ENCODE measurements around the gene GLIPR1L2. TPM values are rescaled to one million over a fixed set of nuclear protein-coding genes. Genes with fewer than 3 reads are reported as not detected.
"Not testable (repeated sequence)": the region's sequence is repeated elsewhere in the genome, so short reads cannot be mapped to it uniquely, and the experiment has no call there.

Gene GLIPR1L2
- polyA plus RNA-seq, 10 donors: 0.23 to 2.0 (median 1.1) TPM

DNA sequence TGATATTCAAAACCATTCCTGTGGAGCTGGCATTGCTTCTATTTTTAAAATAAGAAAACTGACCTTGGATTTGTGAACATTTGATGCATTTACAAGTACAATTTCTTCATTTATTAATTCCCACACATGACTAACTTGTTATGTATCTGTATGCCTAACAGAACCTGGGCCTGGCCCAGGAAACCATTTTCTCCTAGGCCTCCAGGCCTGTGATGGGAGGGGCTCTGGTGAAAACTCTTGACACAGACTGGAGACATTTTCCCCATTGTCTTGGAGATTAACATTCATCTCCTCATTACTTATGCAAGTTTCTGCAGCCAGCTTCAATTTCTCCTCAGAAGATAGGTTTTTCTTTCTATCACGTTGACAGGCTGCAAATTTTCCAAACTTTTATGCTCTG is 42.0 kb downstream of the GLIPR1L2 start:
- DNase-seq: no peak

DNA sequence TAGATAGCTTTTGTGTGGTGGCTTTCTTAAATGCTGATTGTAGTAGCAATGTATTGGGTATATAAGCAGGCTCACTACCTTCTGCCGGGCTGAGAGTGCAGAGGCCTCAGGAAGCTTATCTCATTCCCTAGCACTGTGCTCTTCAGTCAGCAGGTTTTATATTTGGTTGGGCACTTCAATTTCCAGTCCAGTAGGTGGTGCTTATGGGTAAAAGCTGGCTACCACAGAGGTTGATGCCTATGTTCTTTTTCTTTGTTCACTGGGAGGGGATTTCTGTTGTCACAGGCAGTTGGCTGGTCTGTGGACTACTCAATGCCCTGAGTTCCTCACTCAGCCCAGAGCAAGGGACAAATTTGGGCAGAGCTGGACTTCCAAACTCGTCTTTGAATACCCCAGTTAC is 46.7 kb downstream of the GLIPR1L2 start:
- DNase-seq: peak in 1 of 3 donors; percentile 5

DNA sequence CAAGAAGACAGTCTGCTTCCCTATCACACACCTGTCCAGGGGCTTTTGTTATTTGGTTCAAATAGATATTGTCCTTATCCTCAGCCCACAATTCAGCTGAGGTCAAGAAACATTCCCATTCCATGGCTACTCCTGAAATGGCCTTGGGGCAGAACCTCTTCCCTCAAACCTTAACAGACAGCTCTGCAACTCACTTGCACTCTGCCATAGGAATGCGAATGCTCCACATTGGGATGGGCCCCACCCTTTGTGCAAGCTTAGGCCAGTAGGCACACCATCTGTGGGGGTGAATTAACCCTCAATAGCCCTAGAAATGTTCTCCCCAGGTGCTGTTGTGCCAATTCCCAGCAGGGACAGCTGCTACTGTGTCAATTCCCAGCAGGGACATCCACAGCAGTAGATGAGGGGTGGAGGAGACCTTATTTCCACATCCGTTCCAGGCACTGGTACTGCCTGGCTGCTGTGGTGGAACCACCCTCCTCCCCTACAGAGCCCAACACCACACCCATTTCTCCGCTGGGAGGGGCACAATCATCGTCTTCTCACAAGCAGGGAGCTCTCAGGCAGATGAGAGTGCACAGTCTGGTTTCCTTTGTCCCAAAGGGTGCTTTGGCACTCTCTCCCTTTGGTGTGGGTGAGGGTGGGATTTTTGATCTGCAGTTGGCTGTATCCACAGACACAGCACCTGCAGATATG is 47.3 kb downstream of the GLIPR1L2 start:
- DNase-seq: no peak

DNA sequence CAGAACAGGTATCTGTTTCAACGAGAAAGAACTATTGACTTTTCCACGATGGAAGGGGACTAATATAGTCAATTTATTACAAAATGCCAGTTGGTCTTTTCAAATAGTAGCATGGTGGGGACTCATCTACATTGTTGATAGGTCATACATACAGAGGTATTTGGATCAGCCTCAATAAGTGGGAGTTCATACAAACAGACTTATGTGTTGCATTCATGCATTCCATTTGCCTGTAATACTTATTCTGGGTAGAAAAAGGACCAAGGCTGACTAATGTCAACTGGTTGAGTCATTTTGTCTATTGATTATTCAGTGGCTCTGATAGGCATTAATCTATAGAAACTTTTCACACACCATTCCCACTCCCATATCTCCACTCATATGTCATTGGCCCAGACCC is 48.2 kb downstream of the GLIPR1L2 start:
- DNase-seq: no peak

DNA sequence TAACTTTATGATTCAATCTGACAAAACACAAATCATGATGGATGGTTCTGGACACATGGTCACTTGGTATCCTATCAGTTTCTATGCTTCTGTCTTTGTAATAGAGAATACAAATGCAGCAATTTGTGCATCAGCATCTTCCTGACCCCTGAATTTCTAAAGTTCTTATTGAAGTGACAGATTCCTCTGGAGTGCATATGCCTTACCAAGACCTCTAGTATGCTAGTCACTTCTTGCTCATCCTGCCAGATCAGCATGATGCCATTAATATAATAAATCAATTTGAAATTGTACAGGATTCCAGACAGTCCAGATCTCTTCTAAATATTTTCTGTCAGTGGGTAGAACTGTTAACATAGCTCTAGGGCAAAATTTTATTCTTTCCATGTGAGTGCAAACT is 49.0 kb downstream of the GLIPR1L2 start:
- no peak for DNase-seq

DNA sequence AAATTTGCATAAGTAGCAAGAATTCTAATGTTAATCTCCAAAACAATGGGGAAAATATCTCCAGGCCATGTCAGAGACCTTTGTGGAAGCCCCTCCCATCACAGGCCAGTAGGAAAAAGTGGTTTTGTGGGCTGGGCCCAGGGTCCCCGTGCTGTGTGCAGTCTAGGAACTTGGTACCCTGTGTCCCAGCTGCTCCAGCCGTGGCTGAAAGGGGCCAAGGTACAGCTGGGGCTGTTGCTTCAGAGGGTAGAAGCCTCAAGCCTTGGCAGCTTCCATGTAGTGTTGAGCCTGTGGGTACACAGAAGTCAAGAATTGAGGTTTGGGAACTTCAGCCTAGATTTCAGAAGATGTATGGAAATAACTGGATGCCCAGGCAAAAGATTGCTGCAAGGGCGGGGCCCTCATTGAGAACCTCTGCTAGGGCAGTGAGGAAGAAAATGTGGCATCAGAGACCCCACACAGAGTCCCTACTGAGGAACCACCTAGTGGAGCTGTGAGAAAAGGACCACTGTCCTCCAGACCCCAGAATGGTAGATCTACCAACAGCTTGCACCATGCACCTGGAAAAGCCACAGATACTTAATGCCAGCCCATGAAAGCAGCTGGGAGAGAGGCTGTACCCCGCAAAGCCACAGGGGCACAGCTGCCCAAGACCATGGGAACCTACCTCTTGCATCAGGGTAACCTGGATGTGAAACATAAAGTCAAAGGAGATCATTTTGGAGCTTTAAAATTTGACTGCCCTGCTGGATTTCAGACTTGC is 51.0 kb downstream of the GLIPR1L2 start:
- not testable (repeated sequence) for DNase-seq

DNA sequence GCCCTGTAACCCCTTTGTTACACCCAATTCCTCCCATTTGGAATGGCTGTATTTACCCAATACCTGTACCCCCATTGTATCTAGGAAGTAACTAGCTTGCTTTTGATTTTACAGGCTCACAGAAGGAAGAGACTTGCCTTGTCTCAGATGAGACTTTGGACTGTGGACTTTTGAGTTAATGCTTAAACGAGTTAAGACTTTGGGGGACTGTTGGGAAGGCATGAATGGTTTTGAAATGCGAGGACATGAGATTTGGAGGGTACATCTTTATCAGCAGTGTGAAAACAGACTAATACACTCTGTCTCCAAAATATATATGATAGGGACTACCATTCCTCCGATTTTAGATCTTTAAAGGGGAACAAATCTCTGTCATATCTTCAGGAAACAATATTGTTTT is 51.6 kb downstream of the GLIPR1L2 start:
- not testable (repeated sequence) for DNase-seq

DNA sequence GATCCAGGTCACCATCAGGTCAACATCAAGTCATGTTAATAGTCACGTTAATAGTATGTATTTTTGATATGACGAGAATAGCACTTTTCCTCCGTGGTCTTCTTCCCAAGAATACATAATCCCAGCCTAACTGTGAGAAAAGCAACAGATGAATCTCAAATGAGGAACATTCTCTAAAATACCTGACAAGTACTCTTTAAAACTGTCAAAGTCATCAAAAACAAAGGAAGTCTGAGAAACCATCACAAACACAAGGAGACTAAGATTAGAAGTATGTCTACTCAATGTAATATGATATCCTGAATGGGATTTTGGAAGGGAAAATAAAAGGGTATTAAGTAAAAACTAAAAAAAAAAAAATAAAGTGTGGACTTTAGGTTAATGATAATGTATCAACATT is 52.8 kb downstream of the GLIPR1L2 start:
- DNase-seq: no peak

DNA sequence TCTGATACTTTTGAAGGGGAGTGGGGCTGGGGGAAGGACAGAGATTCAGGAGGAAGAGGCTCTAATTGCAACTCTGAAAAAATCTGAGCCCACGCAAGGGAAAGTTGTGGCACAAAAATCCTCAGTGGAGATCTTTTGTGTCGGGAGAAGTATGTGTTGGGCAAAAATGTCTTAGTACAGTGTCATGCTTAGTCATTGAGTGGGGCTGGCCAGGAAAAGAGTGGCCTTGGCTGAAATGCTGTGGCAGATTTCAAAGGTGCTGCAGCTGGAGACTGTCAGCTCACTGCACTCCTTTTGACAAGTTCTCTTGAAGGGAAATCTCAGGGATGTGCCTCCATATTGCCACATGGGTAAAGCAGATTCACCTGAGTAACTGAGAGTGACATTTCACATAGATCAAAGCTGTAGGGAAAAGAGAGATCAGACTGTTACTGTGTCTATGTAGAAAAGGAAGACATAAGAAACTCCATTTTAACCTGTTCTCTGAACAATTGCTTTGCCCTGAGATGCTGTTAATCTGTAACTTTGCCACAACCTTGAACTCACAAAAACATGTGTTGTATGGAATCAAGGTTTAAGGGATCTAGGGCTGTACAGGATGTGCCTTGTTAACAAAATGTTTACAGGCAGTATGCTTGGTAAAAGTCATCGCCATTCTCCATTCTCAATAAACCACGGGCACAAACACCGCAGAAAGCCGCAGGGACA is 53.7 kb downstream of the GLIPR1L2 start:
- peak in 1 of 3 donors; percentile 27 for DNase-seq

DNA sequence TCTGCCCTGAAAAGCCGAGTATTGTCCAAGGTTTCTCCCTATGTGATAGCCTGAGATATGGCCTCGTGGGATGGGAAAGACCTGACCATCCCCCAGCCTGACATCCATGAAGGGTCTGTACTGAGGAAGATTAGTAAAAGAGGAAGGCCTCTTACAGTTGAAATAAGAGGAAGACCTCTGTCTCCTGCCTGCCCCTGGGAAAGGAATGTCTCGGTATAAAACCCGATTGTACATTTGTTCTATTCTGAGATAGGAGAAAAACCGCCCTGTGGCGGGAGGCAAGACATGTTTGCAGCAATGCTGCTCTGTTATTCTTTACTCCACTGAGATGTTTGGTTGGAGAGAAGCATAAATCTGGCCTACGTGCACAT is 54.2 kb downstream of the GLIPR1L2 start:
- not testable (repeated sequence) for DNase-seq

DNA sequence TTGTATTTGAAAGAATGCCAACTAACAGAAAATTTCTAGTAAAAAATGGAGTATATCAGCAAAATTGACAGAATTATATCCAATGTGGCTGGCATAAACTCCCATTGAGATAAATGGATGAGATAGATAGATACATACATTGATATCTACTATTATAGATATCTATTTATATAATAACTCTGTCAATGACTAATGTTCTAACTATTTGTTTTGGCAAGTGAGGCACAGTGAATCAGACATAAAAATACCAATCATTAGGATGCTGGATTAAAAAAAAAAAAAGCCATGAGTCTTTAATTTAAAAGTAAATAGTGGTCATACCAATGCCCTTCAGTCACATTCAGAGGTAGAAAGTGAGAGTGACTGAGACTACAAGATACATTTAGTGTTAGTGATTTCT is 56.0 kb downstream of the GLIPR1L2 start:
- peak in 1 of 3 donors; percentile 75 for DNase-seq

DNA sequence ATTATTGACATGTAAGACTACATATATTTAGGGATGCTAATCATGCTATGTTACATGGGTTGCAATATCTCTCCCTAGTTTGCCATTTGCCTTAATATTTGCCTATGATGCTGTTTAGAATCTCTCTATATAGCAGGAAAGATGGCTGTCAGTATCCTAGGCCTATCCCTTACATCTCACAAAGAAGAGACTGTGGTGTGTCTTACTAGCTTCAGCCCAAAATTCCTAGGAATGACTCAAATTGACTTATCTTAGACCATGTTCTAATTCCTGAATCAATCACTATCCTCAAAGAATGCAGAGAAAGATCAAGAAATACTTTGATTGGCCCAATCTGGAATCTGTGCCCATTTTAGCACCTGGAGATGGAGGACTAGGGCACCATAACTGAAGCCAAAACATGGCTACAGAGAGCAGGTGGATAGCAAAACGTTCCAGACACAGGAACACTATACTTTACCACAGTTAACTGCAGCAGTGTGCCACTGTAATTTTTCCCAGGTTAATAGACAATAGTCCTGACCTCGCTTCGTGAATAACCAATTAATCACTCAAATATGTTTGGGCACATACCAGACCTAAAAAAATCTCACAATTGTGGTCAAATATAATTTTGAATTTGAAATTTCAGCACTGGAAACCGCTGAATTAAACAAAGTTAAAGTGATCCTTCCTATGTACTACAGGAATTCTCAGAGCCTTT is 57.0 kb downstream of the GLIPR1L2 start:
- no peak for DNase-seq

DNA sequence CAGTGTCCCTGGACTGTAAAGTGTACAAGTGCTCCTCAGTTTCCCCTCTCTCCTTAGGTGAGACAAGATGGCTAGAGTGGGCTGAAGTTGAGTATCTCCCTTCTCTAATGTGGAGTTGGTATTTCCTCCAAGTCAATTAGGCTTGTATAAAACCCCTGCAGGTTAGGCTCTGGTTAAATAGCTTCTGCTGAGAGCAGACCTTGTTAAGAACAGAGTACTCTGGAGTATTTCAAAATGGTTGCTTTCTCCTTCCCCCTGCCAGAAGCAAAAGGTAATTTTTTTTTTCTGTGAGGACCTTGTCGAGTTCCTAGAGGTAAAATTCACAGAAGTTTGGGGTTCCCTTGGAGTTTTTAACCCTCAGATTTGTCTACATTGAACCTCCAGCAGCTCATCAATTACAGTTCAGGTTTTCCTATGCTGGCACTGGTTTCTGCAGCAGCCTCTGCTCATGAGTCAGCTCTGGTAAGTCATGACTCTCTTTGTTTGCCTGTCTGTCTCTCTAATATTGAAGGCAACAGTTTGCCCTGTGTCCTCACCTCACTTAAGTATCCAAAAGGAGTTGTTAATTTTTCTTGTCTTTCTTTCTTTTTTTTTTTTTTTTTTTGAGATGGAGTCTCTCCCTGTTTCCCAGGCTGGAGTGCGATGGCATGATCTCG is 61.9 kb downstream of the GLIPR1L2 start:
- DNase-seq: no peak

DNA sequence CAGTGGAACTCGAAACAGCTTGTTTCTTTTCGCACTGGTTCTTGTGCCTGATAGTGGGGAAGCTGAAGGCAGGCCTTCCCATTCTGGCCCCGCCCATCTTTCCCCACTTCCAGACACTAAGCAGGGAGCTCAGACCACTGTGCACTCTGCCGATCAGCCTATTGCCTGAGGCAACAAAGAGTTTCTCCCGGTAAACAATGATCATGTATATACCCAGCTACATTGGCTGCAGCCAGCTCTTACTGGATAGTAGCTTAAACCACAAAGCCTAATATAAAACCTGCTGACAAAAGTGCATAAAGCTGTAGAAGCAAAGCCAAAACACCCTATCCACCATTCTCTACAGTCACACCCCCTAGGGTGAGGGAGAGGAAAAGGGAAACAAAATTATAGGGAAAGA is 65.0 kb downstream of the GLIPR1L2 start:
- no peak for DNase-seq

DNA sequence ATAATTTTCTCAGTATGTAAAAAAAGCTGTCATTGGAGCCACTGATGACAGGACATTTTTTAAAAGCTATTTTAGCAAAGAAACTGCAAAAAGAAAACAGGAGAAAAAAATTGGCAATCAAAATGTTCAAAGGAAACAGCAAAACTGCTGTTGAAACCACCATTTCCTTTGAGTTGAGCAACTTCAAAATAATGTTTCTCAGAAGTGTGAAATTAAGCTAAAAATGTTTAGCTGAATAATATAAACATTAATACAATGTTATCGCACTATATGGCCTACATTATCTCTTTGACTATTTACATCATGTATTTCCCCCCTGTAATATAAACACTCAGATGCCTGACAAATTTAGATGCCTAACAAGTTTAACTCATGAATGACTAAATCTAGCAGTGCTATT is 66.3 kb downstream of the GLIPR1L2 start:
- no peak for DNase-seq

DNA sequence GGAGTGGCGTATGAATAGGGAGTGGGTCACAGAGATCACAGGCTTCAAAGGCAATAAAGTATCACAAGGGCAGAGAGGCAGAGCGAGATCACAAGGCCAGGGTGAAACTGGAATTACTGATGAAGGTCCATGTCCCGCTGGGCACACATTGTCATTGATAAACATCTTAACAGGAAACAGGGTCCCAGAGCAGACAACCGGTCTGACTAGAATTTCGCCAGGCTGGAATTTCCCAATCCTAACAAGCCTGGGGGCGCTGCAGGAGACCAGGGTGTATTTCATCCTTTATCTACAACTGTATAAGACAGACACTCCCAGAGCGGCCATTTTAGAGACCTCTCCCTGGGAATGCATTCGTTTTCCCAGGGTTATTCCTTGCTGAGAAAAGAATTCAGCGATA is 67.0 kb downstream of the GLIPR1L2 start:
- not testable (repeated sequence) for DNase-seq

DNA sequence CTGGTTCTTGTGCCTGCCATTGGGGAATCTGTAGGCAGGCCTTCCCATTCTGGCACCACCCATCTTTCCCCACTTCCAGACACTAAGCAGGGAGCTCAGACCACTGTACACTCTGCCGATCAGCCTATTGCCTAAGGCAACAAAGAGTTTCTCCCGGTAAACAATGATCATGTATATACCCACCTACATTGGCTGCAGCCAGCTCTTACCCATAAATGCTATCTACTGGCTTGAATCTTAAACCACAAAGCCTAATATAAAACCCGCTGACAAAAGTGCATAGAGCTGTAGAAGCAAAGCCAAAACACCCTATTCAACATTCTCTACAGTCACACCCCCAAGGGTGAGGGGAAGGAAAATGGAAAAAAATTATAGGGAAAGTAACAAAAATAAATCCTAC is 68.9 kb downstream of the GLIPR1L2 start:
- no peak for DNase-seq

DNA sequence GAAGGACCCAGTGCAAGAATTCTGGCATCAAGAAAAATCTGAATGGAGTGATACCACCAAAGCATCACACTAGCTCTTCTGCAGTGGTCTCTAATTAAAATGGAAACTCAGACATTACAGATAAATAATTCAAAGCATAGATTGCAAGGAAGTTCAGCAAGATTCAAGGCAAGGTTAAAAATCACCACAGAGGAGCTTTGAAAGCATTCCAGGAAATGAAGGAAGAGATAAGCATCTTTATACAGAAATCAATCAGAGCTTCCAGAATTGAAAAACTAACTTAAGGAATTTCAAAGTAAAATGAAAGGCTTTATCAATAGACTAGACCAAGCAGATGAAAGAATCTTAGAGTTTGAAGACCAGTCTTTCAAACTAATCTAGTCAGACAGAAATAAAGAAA is 69.3 kb downstream of the GLIPR1L2 start:
- DNase-seq: no peak

DNA sequence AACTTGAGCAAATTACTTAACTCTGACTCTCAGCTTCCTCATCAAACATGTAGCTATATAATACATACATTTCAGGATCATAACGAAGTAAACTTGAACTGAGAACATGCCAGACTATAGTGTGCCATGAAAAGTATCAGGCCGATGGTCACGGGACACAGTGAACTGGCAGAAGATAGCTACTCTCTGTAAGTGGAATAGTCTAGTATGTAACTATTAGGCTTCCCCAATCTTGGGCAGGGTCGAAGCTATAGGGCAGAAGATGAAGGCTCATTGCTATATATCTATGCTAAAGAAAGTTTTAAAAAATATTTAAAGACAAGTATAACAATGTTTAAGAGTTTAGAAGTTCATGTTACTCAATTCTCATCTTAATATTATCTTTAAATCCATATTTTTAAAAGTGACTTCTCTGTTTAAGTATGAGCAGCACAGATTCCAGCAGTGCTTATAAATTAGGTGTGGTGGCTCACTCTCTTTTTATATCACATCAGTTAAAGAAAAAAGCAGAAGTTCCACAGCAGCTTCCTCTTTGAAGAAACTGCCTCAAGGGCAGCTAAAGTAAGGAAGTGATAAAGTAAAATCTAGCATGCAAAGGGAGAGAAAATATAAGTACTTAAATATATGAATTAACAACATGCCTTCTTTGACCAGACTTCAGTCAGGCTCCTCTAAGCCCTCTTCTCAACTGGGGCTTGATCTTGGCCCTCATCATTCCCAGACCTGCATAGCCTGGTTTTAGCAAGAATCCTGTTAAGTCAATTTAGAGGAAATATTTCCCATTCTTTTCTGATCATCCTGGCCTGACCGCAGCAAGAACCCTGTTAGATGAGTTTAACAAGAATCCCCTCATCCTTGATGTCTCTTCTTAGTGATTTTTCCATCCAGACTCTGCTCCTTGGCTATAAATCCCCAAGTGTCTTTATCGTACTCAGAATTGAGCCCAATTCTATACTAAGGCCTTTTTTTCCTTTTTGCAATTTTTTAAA is 81.3 kb downstream of the GLIPR1L2 start:
- DNase-seq: peak in 1 of 3 donors; percentile 27

DNA sequence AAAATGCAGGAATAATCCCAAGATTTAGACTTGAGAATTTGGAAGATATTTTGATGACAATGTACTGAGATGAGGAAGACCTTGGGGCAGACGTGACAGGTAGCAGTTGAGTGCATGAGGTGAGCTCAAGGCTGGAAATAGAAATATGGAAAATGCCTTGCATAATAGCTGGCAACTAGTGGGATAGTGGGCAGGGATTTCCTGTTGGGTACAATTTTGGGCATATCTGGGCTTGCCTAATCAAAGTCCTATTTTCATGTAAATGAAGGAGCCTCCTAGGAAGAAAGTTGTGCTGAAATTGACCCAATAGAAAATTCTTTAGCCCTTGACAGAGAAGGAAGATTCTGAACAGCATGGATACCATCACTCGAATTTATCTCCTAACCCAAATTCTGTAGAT is 83.2 kb downstream of the GLIPR1L2 start:
- no peak for DNase-seq

Measured in muscle of back (tissue), 11 donors.